Aorta (tissue), 5 donors: ENCODE results near the gene SEMA4C. TPM values are rescaled to one million over a fixed set of nuclear protein-coding genes. Genes with fewer than 3 reads are reported as not detected.

Experiments used
- ATAC-seq: fragments of 200-7000 bp; cut with Tn5 transposase; one replicate; pipeline ENCODE4 v1.9.1; 2022; ENCODE audit warnings: moderate library complexity; ENCODE audit not compliant: low FRiP score
- DNase-seq, 2 donors: peaks; one replicate each; pipeline ENCODE4 v3.0.0-alpha.2; 2020
- H3K27ac ChIP-seq, 2 donors: one replicate each; pipeline ENCODE4 v1.5.1; 2013; ENCODE audit warnings: low read length in 2 of 2, mild to moderate bottlenecking in 2 of 2, moderate library complexity in 2 of 2, control low read depth in 1 of 2, inconsistent platforms in 1 of 2, low read depth in 1 of 2
- H3K27me3 ChIP-seq, 2 donors: one replicate each; pipeline ENCODE4 v1.6.1; 2013; ENCODE audit warnings: control low read depth in 1 of 2, low read length in 1 of 2, mild to moderate bottlenecking in 1 of 2, moderate library complexity in 1 of 2; ENCODE audit not compliant: insufficient read depth in 2 of 2, control insufficient read depth in 1 of 2
- H3K36me3 ChIP-seq, 2 donors: one replicate each; pipeline ENCODE4 v1.6.1; 2013; ENCODE audit warnings: control low read depth in 1 of 2, low read length in 1 of 2, mild to moderate bottlenecking in 1 of 2; ENCODE audit not compliant: insufficient read depth in 2 of 2, control insufficient read depth in 1 of 2
- H3K4me1 ChIP-seq, 2 donors: one replicate each; pipeline ENCODE4 v1.6.1; 2013; ENCODE audit warnings: low read length in 2 of 2, control low read depth in 1 of 2, mild to moderate bottlenecking in 1 of 2, moderate library complexity in 1 of 2; ENCODE audit not compliant: insufficient read depth in 2 of 2, control insufficient read depth in 1 of 2
- H3K4me3 ChIP-seq, 2 donors: one replicate each; pipeline ENCODE4 v1.5.1; 2013; ENCODE audit warnings: low read length in 2 of 2, control low read depth in 1 of 2, mild to moderate bottlenecking in 1 of 2
- H3K9me3 ChIP-seq: one replicate; pipeline ENCODE4 v1.6.1; 2013; ENCODE audit warnings: mild to moderate bottlenecking, low read length; ENCODE audit not compliant: control insufficient read depth
- WGBS, 2 donors: extraction: QIAGEN DNeasy Blood & Tissue Kit; methylation state at CpG; one replicate each; pipeline ENCODE4 v1.1.7; 2013; 5-methylcytosine and 5-hydroxymethylcytosine counted together
- intact Hi-C, 2 donors: fragments of 100-400 bp; cut with DNase I; formaldehyde crosslinking; loops; one replicate each; pipeline versions ENCODE4 v1.14.2 to v1.15.0; 2022
- polyA plus RNA-seq, 2 donors: library from polyadenylated mRNA; stranded (reverse); fragments of 200-250 nt; gene quantifications; one replicate each; pipeline ENCODE4 v1.2.3, GENCODE V29; 2013
- total RNA-seq, 2 donors: library from RNA; stranded (reverse); fragmentation: NEBNext Ultra II Directional; extraction: Animal tissue kit (Norgen Biotek cat#: 25700); gene quantifications; one replicate each; pipeline ENCODE4 v1.2.1, GENCODE V29; 2021
- donor health status: healthy with polysubstance abuse.
- donor health status: Bipolar disorder and iron deficiency.
- donor health status: DM: no; HTN: no; CAD: no.
- donor health status: DM: no; HTN: no; CAD: no.
- donor health status: DM: yes; HTN: yes; CAD: no.

SEMA4C gene
- total and polyA plus RNA-seq, 4 donors, result 6.1 to 55.6 (median 44.2) TPM

DNA sequence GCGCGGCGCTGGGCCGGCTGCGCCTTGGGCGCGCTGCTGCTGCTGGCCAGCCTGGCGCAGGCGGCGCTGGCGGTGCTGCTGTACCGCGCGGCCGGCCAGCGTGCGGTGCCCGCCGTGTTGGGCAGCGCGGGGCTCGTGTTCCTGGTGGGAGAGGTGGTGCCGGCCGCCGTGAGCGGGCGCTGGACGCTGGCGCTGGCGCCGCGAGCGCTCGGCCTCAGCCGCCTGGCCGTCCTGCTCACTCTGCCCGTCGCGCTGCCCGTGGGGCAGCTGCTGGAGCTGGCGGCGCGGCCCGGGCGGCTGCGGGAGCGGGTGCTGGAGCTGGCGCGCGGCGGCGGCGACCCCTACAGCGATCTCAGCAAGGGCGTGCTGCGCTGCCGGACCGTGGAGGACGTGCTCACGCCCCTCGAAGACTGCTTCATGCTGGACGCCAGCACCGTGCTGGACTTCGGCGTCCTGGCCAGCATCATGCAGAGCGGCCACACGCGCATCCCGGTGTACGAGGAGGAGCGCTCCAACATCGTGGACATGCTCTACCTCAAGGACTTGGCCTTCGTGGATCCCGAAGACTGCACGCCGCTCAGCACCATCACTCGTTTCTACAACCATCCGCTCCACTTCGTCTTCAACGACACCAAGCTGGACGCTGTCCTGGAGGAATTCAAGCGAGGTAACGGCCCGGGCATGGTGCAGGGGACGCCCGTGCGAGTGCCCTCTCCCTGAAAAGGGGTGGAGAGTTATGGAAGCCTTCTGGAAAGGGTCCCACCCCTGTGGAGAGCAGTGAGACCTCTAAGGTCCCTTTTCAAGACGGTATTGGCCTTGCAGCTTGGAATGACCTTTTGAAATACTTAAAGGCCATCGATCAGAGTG, 52.8 kb downstream of the SEMA4C start:
- DNase-seq (peak in 1 of 2 donors; percentile 77), ATAC-seq (peak; percentile 17)
- Histone ChIP-seq H3K27ac (no peak overlapping the region), H3K27me3 (no peaks in the 10 kb centered on the region), H3K9me3 (no peaks in the 10 kb centered on the region), H3K4me1 (no peaks in the 10 kb centered on the region), H3K4me3 (peak overlapping the region; percentile 66 to 94), H3K36me3 (no peaks in the 10 kb centered on the region)
- 1 to 2% methylated on average over 66 to 89 of the region's 89 CpGs for WGBS, 2 donors
- intact Hi-C loops, result loop anchor here in 1 of 2 donors (5.0 kb wide), 1 partner anchor 40 kb away; the partner anchor contains the start of gene ANKRD39

DNA sequence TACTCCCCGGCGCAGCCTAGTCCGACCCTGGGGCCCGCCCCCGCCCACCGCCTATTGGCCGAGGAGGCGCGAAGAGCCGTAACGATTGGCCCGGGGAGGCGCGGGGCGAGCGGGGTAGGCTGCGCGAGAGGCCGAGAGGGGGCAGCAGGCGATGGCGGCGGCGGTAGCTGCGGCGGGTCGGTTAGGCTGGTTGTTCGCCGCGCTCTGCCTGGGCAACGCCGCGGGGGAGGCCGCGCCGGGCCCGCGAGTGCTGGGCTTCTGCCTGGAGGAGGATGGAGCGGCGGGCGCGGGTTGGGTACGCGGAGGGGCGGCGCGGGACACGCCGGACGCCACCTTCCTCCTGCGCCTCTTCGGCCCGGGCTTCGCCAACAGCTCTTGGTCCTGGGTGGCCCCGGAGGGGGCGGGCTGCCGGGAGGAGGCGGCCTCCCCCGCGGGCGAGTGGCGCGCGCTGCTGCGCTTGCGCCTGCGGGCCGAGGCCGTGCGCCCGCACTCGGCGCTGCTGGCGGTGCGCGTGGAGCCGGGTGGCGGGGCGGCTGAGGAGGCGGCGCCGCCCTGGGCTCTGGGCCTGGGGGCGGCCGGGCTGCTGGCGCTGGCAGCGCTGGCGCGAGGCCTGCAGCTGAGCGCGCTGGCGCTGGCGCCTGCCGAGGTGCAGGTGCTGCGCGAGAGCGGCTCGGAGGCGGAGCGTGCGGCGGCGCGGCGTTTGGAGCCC, 53.6 kb downstream of the SEMA4C start, which contains the start of gene CNNM3:
Gene CNNM3, plus strand, starts transcription at position 142 of the 709 bp plus-strand sequence. Its CDS starts 10 bp downstream, at position 152.
- peak; percentile 97 for ATAC-seq
- Histone ChIP-seq H3K27me3 (no peaks in the 10 kb centered on the region), H3K9me3 (no peaks in the 10 kb centered on the region), H3K27ac (peak within 1 kb of the TSS in 1 of 2 donors; percentile 80), H3K36me3 (no peaks in the 10 kb centered on the region), H3K4me3 (peak within 1 kb of the TSS; percentile 66 to 94), H3K4me1 (no peaks in the 10 kb centered on the region)
- intact Hi-C loops, result loop anchor here in 1 of 2 donors (5.0 kb wide), 1 partner anchor 41 kb away; the partner anchor contains the start of gene ANKRD39
- DNase-seq, result peak; percentile 98 to 99
- 1% methylated on average over 66 to 103 of the region's 103 CpGs for WGBS, 2 donors

DNA sequence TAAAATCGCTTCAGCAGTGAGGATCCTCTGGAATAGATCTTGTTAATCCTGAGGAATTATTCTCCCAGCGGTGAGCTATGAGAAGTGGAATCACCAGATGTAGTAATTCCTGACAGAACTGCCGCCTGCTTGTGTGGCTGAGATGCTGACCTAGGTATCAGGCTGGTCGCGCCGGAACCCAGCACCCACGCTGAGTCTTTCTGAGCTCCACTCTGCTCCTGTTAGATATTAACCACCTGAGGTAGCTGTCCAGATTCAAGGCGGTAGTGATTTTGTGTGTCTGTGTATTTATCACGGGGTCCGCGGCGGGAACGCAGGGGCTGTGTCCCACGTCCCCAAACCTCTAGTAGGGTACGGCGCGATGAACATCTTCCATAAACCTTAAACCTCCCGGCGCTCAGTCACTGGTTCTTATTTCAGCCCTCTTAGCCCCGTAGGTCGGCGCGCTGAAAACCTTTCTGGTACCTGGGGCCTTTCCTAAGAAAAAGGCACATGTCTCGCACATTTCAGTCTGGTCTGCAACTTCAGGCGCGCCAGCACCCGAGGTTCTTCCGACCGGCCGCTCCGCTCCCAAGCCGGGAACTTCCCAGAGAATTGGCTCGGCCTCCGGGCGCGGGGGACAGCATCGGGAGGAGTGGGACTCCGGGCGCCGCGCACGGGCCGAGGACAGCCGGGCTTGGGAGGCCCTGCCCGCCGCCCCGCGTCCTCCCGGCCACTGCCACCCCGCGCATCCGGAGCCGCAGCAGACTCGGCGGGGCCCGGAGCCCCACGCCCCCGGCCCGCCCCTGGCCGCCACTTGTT, 54.4 kb downstream of the SEMA4C start:
- DNase-seq, result no peak
- Histone ChIP-seq H3K9me3 (no peaks in the 10 kb centered on the region), H3K27me3 (no peaks in the 10 kb centered on the region), H3K4me1 (no peaks in the 10 kb centered on the region), H3K36me3 (no peaks in the 10 kb centered on the region), H3K27ac (peak overlapping the region in 1 of 2 donors; percentile 11), H3K4me3 (peak overlapping the region; percentile 66 to 94)
- intact Hi-C loops, result loop anchor here in 1 of 2 donors (5.0 kb wide), 1 partner anchor 42 kb away; the partner anchor contains the start of gene ANKRD39
- 2% methylated on average over 40 to 60 of the region's 60 CpGs for WGBS, 2 donors
- peak; percentile 0 for ATAC-seq

DNA sequence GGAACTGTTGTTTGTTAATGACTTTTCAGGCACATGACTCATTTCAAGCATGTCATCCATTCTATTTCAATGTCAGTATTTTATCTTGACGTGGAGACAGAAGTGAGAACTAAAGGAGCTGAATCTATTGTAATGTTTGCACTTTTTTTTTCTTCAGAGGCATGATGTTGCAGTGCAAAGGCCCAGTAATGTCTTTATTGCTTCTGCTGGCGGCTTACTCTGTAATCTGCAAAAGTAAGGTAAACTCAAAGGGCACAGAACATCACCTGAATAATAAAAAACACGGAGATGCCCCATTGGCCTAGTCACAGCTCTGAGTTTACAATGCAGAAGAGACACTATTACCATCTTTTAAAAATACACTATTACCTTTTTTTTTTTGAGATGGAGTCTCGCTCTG, 56.2 kb downstream of the SEMA4C start:
- no peak for DNase-seq
- H3K4me1 ChIP-seq, result no peaks in the 10 kb centered on the region

DNA sequence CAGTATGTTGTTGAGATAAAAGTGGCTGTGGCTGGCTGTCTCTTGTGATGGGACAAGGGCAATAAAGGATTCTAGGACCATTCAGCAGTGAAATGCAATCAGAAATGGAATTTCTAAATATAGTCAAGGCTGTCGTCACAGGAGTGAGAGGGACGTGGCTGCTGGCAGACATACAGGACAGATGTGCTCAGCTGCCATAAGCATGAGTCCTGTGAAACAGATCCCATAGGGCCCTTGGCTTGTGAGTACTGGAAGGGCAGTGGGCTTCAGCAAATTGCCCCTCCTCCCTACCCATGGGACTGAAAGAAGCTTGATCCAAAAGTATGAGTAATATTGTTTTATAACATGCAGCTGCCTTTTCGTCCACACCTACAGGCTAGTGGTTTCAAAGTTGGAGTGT, 58.0 kb downstream of the SEMA4C start:
- ATAC-seq, result no peak
- H3K36me3 ChIP-seq, result peaks cover 0 to 4% of the 10 kb centered on the region in 2 donors
- no peaks in the 10 kb centered on the region for H3K9me3 ChIP-seq
- H3K4me1 ChIP-seq, result no peaks in the 10 kb centered on the region
- H3K27me3 ChIP-seq, result no peaks in the 10 kb centered on the region
- no peak overlapping the region for H3K4me3 ChIP-seq
- intact Hi-C loops, result no loop called here
- 3% methylated on average over 3 of the region's 3 CpGs for WGBS, 2 donors
- no peak overlapping the region for H3K27ac ChIP-seq
- no peak for DNase-seq

More for the DNA sequence above, 56.2 kb downstream of the SEMA4C start:
- H3K4me3 ChIP-seq, result no peak overlapping the region
- no peaks in the 10 kb centered on the region for H3K27me3 ChIP-seq
- WGBS, 2 donors, result 90 to 94% methylated on average over 4 of the region's 4 CpGs
- H3K27ac ChIP-seq, result no peak overlapping the region
- no peak for ATAC-seq
- intact Hi-C loops, result no loop called here
- H3K9me3 ChIP-seq, result no peaks in the 10 kb centered on the region
- H3K36me3 ChIP-seq, result peaks cover 0 to 1% of the 10 kb centered on the region in 2 donors

DNA sequence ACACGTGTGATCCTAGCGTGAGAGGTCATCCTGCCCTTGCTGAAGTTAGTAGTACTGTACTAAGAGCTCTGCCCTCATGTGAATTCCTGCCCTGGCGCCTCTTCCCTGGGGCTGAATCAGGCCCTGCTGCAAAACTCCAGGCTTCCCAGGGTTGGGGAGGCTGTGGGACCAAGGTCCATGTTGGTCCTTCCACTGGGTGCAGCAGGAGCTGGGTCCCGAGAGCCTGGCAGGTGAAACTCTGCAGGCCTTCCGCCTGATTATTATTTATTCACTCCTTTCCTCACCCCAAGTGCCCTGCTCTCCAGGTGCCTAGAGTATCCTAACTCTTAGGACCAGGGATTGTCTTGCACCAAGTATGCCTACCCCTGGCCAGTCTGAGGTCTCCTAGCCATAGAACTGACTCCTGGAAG, 59.1 kb downstream of the SEMA4C start:
- H3K9me3 ChIP-seq, result no peaks in the 10 kb centered on the region
- H3K4me3 ChIP-seq, result no peak overlapping the region
- no peak overlapping the region for H3K27ac ChIP-seq
- intact Hi-C loops, result no loop called here
- H3K36me3 ChIP-seq, result peaks cover 0 to 4% of the 10 kb centered on the region in 2 donors
- 91% methylated on average over 5 of the region's 5 CpGs for WGBS, 2 donors
- DNase-seq, result no peak
- no peaks in the 10 kb centered on the region for H3K4me1 ChIP-seq
- no peak for ATAC-seq
- H3K27me3 ChIP-seq, result no peaks in the 10 kb centered on the region

DNA sequence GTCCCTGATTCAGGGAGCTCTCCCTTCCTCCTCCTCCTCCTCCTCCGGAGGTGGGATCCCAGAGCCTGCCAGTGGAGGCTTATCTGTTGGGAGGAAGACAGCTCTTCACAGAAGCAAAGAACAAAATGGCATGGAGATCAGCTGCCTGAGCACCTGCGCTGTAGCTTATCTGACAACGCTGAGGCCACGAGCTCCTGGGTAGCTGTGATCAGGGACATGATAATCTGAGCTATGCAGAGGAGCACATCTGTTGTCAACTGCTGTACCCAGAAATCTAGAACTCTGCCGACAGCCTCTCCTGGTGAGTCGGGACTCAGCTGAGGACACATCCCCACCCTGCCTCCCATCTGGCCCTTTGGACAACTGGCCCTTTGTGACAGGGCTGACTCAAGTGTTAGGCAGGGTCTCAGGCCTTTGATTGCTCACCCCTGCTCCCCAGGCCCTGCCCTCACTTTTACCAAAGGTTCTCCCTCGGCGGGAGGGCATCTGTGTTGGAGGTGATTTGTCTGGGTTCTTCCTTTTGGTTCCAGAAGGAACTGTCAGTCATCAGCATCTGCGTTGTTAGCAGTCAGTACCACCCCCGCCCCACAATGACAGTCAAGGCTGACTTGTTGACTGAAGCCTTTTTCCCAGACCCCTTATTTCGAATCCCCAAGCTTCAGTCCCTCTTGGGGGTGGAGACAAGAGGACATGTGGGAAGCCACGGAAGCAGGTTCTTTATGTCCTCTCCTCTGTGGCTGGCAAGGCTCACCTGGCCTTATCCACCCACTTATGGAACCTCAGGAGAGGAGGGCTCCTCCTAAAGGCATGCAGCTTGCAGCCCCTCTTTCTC, 59.7 kb downstream of the SEMA4C start:
- intact Hi-C loops, result no loop called here
- Histone ChIP-seq H3K4me3 (no peak overlapping the region), H3K27ac (no peak overlapping the region), H3K4me1 (no peaks in the 10 kb centered on the region), H3K27me3 (no peaks in the 10 kb centered on the region), H3K36me3 (peaks cover 0 to 4% of the 10 kb centered on the region in 2 donors), H3K9me3 (no peaks in the 10 kb centered on the region)
- DNase-seq (no peak), ATAC-seq (no peak)
- 85 to 89% methylated on average over 12 of the region's 12 CpGs for WGBS, 2 donors
